ENCODE measurements around the gene CXXC4.

The CXXC4 gene

GRCh38 chr4:104488151-104488550 lies 6.5 kb downstream of the CXXC4 start:
- no peak for DNase-seq (ENCODE audit: low read depth)

- no peak for DNase-seq (ENCODE audit: low read depth)
Observed at GRCh38 chr4:104486716-104487504, 7.8 kb downstream of the CXXC4 start.

GRCh38 chr4:104475652-104476051 lies 19.0 kb downstream of the CXXC4 start:
- DNase-seq (ENCODE audit: low read depth) = no peak

- no peak for DNase-seq (ENCODE audit: low read depth)
Observed at GRCh38 chr4:104472766-104473165, 21.9 kb downstream of the CXXC4 start.

GRCh38 chr4:104470770-104471169 lies 23.9 kb downstream of the CXXC4 start:
- no peak for DNase-seq (ENCODE audit: low read depth)

- DNase-seq (ENCODE audit: low read depth) = no peak
Observed at GRCh38 chr4:104469794-104470193, 24.9 kb downstream of the CXXC4 start.

- no peak for DNase-seq (ENCODE audit: low read depth)
Observed at GRCh38 chr4:104465619-104466018, 29.1 kb downstream of the CXXC4 start.

GRCh38 chr4:104465201-104465600 lies 29.5 kb downstream of the CXXC4 start:
- DNase-seq (ENCODE audit: low read depth) = no peak

GRCh38 chr4:104462641-104463040 lies 32.1 kb downstream of the CXXC4 start:
- DNase-seq (ENCODE audit: low read depth) = no peak

GRCh38 chr4:104457308-104457981 lies 37.2 kb downstream of the CXXC4 start:
- DNase-seq (ENCODE audit: low read depth) = no peak

GRCh38 chr4:104451573-104451972 lies 43.1 kb downstream of the CXXC4 start:
- DNase-seq (ENCODE audit: low read depth) = no peak

- DNase-seq (ENCODE audit: low read depth) = no peak
Observed at GRCh38 chr4:104449537-104449936, 45.2 kb downstream of the CXXC4 start.

GRCh38 chr4:104447294-104447693 lies 47.4 kb downstream of the CXXC4 start:
- no peak for DNase-seq (ENCODE audit: low read depth)

GRCh38 chr4:104446431-104447278 lies 48.0 kb downstream of the CXXC4 start:
- DNase-seq (ENCODE audit: low read depth) = no peak

GRCh38 chr4:104444685-104445084 lies 50.0 kb downstream of the CXXC4 start:
- no peak for DNase-seq (ENCODE audit: low read depth)

GRCh38 chr4:104436542-104436941 lies 58.2 kb downstream of the CXXC4 start:
- no peak for DNase-seq (ENCODE audit: low read depth)

- DNase-seq (ENCODE audit: low read depth) = no peak
Observed at GRCh38 chr4:104429150-104429741, 65.4 kb downstream of the CXXC4 start.

- no peak for DNase-seq (ENCODE audit: low read depth)
Observed at GRCh38 chr4:104425948-104426347, 68.7 kb downstream of the CXXC4 start.

GRCh38 chr4:104424989-104425388 lies 69.7 kb downstream of the CXXC4 start:
- DNase-seq (ENCODE audit: low read depth) = no peak

- no peak for DNase-seq (ENCODE audit: low read depth)
Observed at GRCh38 chr4:104424475-104424941, 70.2 kb downstream of the CXXC4 start.

GRCh38 chr4:104421566-104421965 lies 73.1 kb downstream of the CXXC4 start:
- no peak for DNase-seq (ENCODE audit: low read depth)

GRCh38 chr4:104420766-104421165 lies 73.9 kb downstream of the CXXC4 start:
- DNase-seq (ENCODE audit: low read depth) = no peak
